Kidney (tissue), 14 donors: ENCODE measurements around the gene GLYATL1. TPM values are rescaled to one million over a fixed set of nuclear protein-coding genes. Genes with fewer than 3 reads are reported as not detected.
A peak's percentile ranks its signal among the peaks of the same experiment; 100 is the strongest.

Source experiments
- DNase-seq, 5 donors: peaks; one replicate each; pipeline ENCODE4 v3.0.0-alpha.2; 2013 to 2020
- FAIRE-seq: peaks from 2 replicates; lab custom pipeline; 2012; peaks lifted over from hg19 to GRCh38; lab: Jason Lieb, UNC
- H3K27ac ChIP-seq, 2 donors: one replicate each; pipeline ENCODE4 v1.7.0; 2013; ENCODE audit warnings: low read depth in 2 of 2, low read length in 2 of 2, inconsistent platforms in 1 of 2
- H3K27me3 ChIP-seq: one replicate; pipeline ENCODE4 v1.7.1; 2013; ENCODE audit warnings: low read length, inconsistent platforms; ENCODE audit not compliant: control insufficient read depth, insufficient read depth
- H3K36me3 ChIP-seq, 3 donors: one replicate each; pipeline versions ENCODE4 v1.7.0 to v1.7.1; 2013; ENCODE audit warnings: low read length in 3 of 3, control low read depth in 1 of 3, inconsistent platforms in 1 of 3; ENCODE audit not compliant: insufficient read depth in 3 of 3, control insufficient read depth in 2 of 3
- H3K4me1 ChIP-seq, 3 donors: one replicate each; pipeline versions ENCODE4 v1.7.0 to v1.7.1; 2013; ENCODE audit warnings: low read length in 3 of 3, inconsistent platforms in 1 of 3, low read depth in 1 of 3; ENCODE audit not compliant: control insufficient read depth in 2 of 3, insufficient read depth in 2 of 3
- H3K4me3 ChIP-seq, 3 donors: one replicate each; pipeline versions ENCODE4 v1.7.0 to v1.8.1; 2013; ENCODE audit warnings: low read length in 3 of 3, control low read depth in 1 of 3, inconsistent platforms in 1 of 3
- H3K9ac ChIP-seq, 3 donors: one replicate each; pipeline versions ENCODE4 v1.7.0 to v1.7.1; 2013; ENCODE audit warnings: low read length in 3 of 3, control low read depth in 1 of 3, inconsistent platforms in 1 of 3
- H3K9me3 ChIP-seq, 3 donors: one replicate each; pipeline versions ENCODE4 v1.7.0 to v1.7.1; 2013; ENCODE audit warnings: low read length in 3 of 3, control low read depth in 1 of 3, inconsistent platforms in 1 of 3; ENCODE audit not compliant: control insufficient read depth in 2 of 3, insufficient read depth in 1 of 3
- CTCF ChIP-seq: IDR thresholded peaks from 3 replicates; pipeline ENCODE4 v1.5.1; 2012; ENCODE audit warnings: mild to moderate bottlenecking, moderate library complexity, borderline replicate concordance; ENCODE audit not compliant: insufficient read depth; ENCODE audit errors: extremely low read depth
- intact Hi-C: fragments of 100-400 bp; cut with DNase I; formaldehyde crosslinking; loops from one replicate; pipeline ENCODE4 v1.11.1; 2022
- polyA plus RNA-seq: library from polyadenylated mRNA; stranded (reverse); fragments of 350-450 nt; fragmentation: Illumina TruSeq; extraction: RNeasy Lipid Tissue Mini Kit (QIAGEN cat#74804); gene quantifications from one replicate; pipeline ENCODE4 v1.2.3, GENCODE V29; 2014; ENCODE audit warnings: low read depth, low replicate concordance; ENCODE audit not compliant: insufficient read depth
- total RNA-seq: library from RNA; stranded (reverse); fragmentation: NEBNext Ultra II Directional; extraction: Animal tissue kit (Norgen Biotek cat#: 25700); gene quantifications from one replicate; pipeline ENCODE4 v1.2.1, GENCODE V29; 2021
- donor health status: control.
- donor health status: control.
- donor health status: control.
- donor health status: control.
- donor health status: control.
- donor health status: DM: yes; HTN: yes; CAD: no.
- donor health status: Normal renal cell carcinoma (clear cell type).

Gene GLYATL1
- total and polyA plus RNA-seq, 2 donors from 2014 or later = 15.7 to 199 TPM

- no peak for FAIRE-seq
- Histone ChIP-seq H3K4me3 (peak overlapping the region in 2 of 3 donors; percentile 30 to 37), H3K27me3 (no peaks in the 10 kb centered on the region), H3K4me1 (no peaks in the 10 kb centered on the region), H3K27ac (no peak overlapping the region), H3K36me3 (no peaks in the 10 kb centered on the region), H3K9ac (peak overlapping the region in 1 of 3 donors; percentile 32), H3K9me3 (no peaks in the 10 kb centered on the region)
- no peak for TF ChIP-seq CTCF
- intact Hi-C loops = no loop called here
- DNase-seq = peak in 4 of 5 donors; percentile 91 to 96 (median 94)
These were observed 33.4 kb upstream of the GLYATL1 start for GRCh38 chr11:58905721-58906547.

- Histone ChIP-seq H3K36me3 (no peaks in the 10 kb centered on the region), H3K27ac (no peak overlapping the region), H3K27me3 (no peaks in the 10 kb centered on the region), H3K4me3 (no peak overlapping the region), H3K9me3 (no peaks in the 10 kb centered on the region), H3K4me1 (no peaks in the 10 kb centered on the region), H3K9ac (no peak overlapping the region)
- intact Hi-C loops = no loop called here
- DNase-seq = no peak
- no peak for TF ChIP-seq CTCF
- no peak for FAIRE-seq
These were observed 31.5 kb upstream of the GLYATL1 start for GRCh38 chr11:58907780-58908179.

- intact Hi-C loops = no loop called here
- Histone ChIP-seq H3K27ac (no peak overlapping the region), H3K4me3 (no peak overlapping the region), H3K4me1 (no peaks in the 10 kb centered on the region), H3K36me3 (no peaks in the 10 kb centered on the region), H3K9me3 (peaks cover 0 to 7% (median 0%) of the 10 kb centered on the region in 3 donors), H3K9ac (no peak overlapping the region), H3K27me3 (no peaks in the 10 kb centered on the region)
- no peak for FAIRE-seq
- no peak for DNase-seq
- no peak for TF ChIP-seq CTCF
These were observed 27.2 kb upstream of the GLYATL1 start for GRCh38 chr11:58912124-58912523.
